HG02571 (cell line): ENCODE measurements around the gene TUBE1.

Source experiments
- ATAC-seq: cut with Tn5 transposase; IDR thresholded peaks from one replicate; pipeline ENCODE4 v1.9.1; 2021; ENCODE audit warnings: mild to moderate bottlenecking, moderate library complexity; ENCODE audit not compliant: unreplicated experiment

The TUBE1 gene

GRCh38 chr6:112037783-112038216 lies 49.5 kb downstream of the TUBE1 start:
- no peak for ATAC-seq

GRCh38 chr6:112036088-112036637 lies 51.1 kb downstream of the TUBE1 start:
- no peak for ATAC-seq

GRCh38 chr6:112034616-112034995 lies 52.7 kb downstream of the TUBE1 start:
- no peak for ATAC-seq

GRCh38 chr6:112033791-112034615 lies 53.3 kb downstream of the TUBE1 start:
- no peak for ATAC-seq

GRCh38 chr6:112032728-112033127 lies 54.6 kb downstream of the TUBE1 start:
- no peak for ATAC-seq

GRCh38 chr6:112031960-112032359 lies 55.3 kb downstream of the TUBE1 start:
- no peak for ATAC-seq

GRCh38 chr6:112030961-112031660 lies 56.2 kb downstream of the TUBE1 start:
- no peak for ATAC-seq

GRCh38 chr6:112030206-112030960 lies 56.9 kb downstream of the TUBE1 start:
- no peak for ATAC-seq

GRCh38 chr6:112029045-112029822 lies 58.0 kb downstream of the TUBE1 start:
- peak; percentile 70 for ATAC-seq

GRCh38 chr6:112027942-112028674 lies 59.2 kb downstream of the TUBE1 start:
- no peak for ATAC-seq

GRCh38 chr6:112026933-112027332 lies 60.3 kb downstream of the TUBE1 start:
- no peak for ATAC-seq

- no peak for ATAC-seq
Observed at GRCh38 chr6:112024464-112024863, 62.8 kb downstream of the TUBE1 start.

- ATAC-seq, result no peak
Observed at GRCh38 chr6:112022749-112023148, 64.5 kb downstream of the TUBE1 start.

GRCh38 chr6:112021691-112022310 lies 65.5 kb downstream of the TUBE1 start:
- ATAC-seq, result no peak
